B cell (primary cell): ENCODE measurements around the gene CIC. TPM values are rescaled to one million over a fixed set of nuclear protein-coding genes. Genes with fewer than 3 reads are reported as not detected.

Source experiments
- ATAC-seq: fragments of 200-7000 bp; cut with Tn5 transposase; one replicate; pipeline ENCODE4 v1.10.0; 2021; ENCODE audit warnings: low read depth, mild to moderate bottlenecking, moderate number of reproducible peaks, moderate library complexity
- CTCF ChIA-PET: fragments of 350-600 bp; sonication (Branson Sonifier 250); formaldehyde crosslinking; loops from one replicate; lab custom pipeline; 2021; ENCODE audit warnings: antibody characterized with exemption, inconsistent platforms; lab: Charles Lee
- POLR2A ChIA-PET: fragments of 350-600 bp; sonication (Branson Sonifier 250); formaldehyde crosslinking; loops from one replicate; lab custom pipeline; 2021; ENCODE audit warnings: antibody characterized with exemption; lab: Charles Lee
- DNase-seq: peaks from one replicate; pipeline ENCODE4 v3.0.0; 2013
- H2AFZ ChIP-seq: 2 replicates; pipeline ENCODE4 v1.6.1; 2012; ENCODE audit warnings: mild to moderate bottlenecking, low read depth, low read length; ENCODE audit not compliant: insufficient read depth, poor library complexity, severe bottlenecking
- H3K27ac ChIP-seq, 2 donors: 1 replicate in 1 of 2; 2 replicates in 1 of 2; pipeline ENCODE4 v1.5.1; 2012 to 2013; ENCODE audit warnings: low read length in 2 of 2, mild to moderate bottlenecking in 2 of 2, moderate library complexity in 1 of 2
- H3K27me3 ChIP-seq, 4 experiments: fragments of 200-600 bp in 1 of 4; sonication (generic) in 1 of 4; replicated peaks in 1 of 4; 1 replicate in 2 of 4; 2 replicates in 2 of 4; pipeline versions ENCODE4 v1.6.1 to v1.7.0; 2013 to 2016; ENCODE audit warnings: low read length in 3 of 4, mild to moderate bottlenecking in 2 of 4, mixed read lengths in 1 of 4, moderate library complexity in 1 of 4; ENCODE audit not compliant: insufficient read depth in 4 of 4, control insufficient read depth in 3 of 4; ENCODE audit errors: control extremely low read depth in 1 of 4
- H3K36me3 ChIP-seq, 2 experiments: replicated peaks in 1 of 2; 1 replicate in 1 of 2; 2 replicates in 1 of 2; pipeline versions ENCODE4 v1.6.1 to v1.7.1; 2013; ENCODE audit warnings: low read length in 1 of 2; ENCODE audit not compliant: insufficient read depth in 2 of 2, control insufficient read depth in 1 of 2; ENCODE audit errors: control extremely low read depth in 1 of 2, extremely low read depth in 1 of 2
- H3K4me1 ChIP-seq, 2 donors: fragments of 200-600 bp in 1 of 2; sonication (generic) in 1 of 2; 1 replicate in 1 of 2; 2 replicates in 1 of 2; pipeline versions ENCODE4 v1.5.1 to v1.6.1; 2013 to 2017; ENCODE audit warnings: low read length in 2 of 2; ENCODE audit not compliant: control insufficient read depth in 2 of 2, insufficient read depth in 2 of 2
- H3K4me2 ChIP-seq: replicated peaks from 2 replicates; pipeline ENCODE3; 2012; ENCODE audit warnings: mild to moderate bottlenecking, low read depth, low read length; ENCODE audit not compliant: poor library complexity, severe bottlenecking
- H3K4me3 ChIP-seq, 5 experiments: fragments of 200-600 bp in 1 of 5; sonication (generic) in 1 of 5; 1 replicate in 3 of 5; 2 replicates in 2 of 5; pipeline versions ENCODE4 v1.5.1 to v1.7.0; 2011 to 2016; ENCODE audit warnings: low read length in 4 of 5, mild to moderate bottlenecking in 4 of 5, low read depth in 2 of 5, control low read depth in 1 of 5, moderate library complexity in 1 of 5; ENCODE audit not compliant: insufficient read depth in 1 of 5; ENCODE audit errors: control extremely low read depth in 1 of 5, extremely low read depth in 1 of 5
- H3K79me2 ChIP-seq: fragments of 200-600 bp; sonication (generic); one replicate; pipeline ENCODE4 v1.6.0; 2016; ENCODE audit warnings: low read length; ENCODE audit not compliant: control insufficient read depth, insufficient read depth
- H3K9ac ChIP-seq: fragments of 200-600 bp; sonication (generic); 2 replicates; pipeline ENCODE4 v1.6.1; 2017; ENCODE audit warnings: mild to moderate bottlenecking, low read length, moderate library complexity
- H3K9me3 ChIP-seq, 3 donors: one replicate each; pipeline versions ENCODE4 v1.6.1 to v1.7.1; 2013; ENCODE audit warnings: low read length in 2 of 3; ENCODE audit not compliant: control insufficient read depth in 2 of 3, insufficient read depth in 1 of 3; ENCODE audit errors: control extremely low read depth in 1 of 3
- H4K20me1 ChIP-seq: 2 replicates; pipeline ENCODE4 v1.6.0; 2012; ENCODE audit warnings: mild to moderate bottlenecking, low read length; ENCODE audit not compliant: insufficient read depth, control insufficient read depth, poor library complexity, severe bottlenecking
- H3K27ac Mint-ChIP-seq: one replicate; pipeline ENCODE4 v1.8.0; 2021; ENCODE audit warnings: mixed read lengths
- H3K27me3 Mint-ChIP-seq: one replicate; pipeline ENCODE4 v1.8.0; 2021; ENCODE audit warnings: mixed read lengths
- H3K4me1 Mint-ChIP-seq: one replicate; pipeline ENCODE4 v1.8.0; 2021; ENCODE audit warnings: mixed read lengths
- H3K4me3 Mint-ChIP-seq: one replicate; pipeline ENCODE4 v1.8.0; 2021; ENCODE audit warnings: mixed read lengths
- H3K9me3 Mint-ChIP-seq: one replicate; pipeline ENCODE4 v1.8.0; 2022; ENCODE audit warnings: mixed read lengths; ENCODE audit not compliant: insufficient read depth
- CTCF ChIP-seq: fragments of 200-600 bp; IDR thresholded peaks from one replicate; pipeline ENCODE4 v1.8.0; 2022; ENCODE audit warnings: antibody characterized with exemption, mild to moderate bottlenecking
- EZH2 ChIP-seq: IDR thresholded peaks from 2 replicates; pipeline ENCODE4 v1.6.1; 2012; ENCODE audit warnings: borderline replicate concordance, low read depth, mild to moderate bottlenecking, moderate library complexity, low read length; ENCODE audit not compliant: insufficient read depth, poor library complexity, severe bottlenecking
- WGBS: methylation state at CpG from one replicate; pipeline ENCODE4 v1.1.5; 2013; ENCODE audit warnings: missing lambda C conversion rate; ENCODE audit not compliant: insufficient coverage; 5-methylcytosine and 5-hydroxymethylcytosine counted together
- intact Hi-C: fragments of 100-400 bp; cut with micrococcal nuclease; formaldehyde crosslinking; loops from one replicate; pipeline ENCODE4 v1.10.0; 2022
- polyA plus RNA-seq: library from polyadenylated mRNA; depleted of rRNA; stranded (reverse); fragments of >200 nt; gene quantifications from 2 replicates; pipeline ENCODE4 v1.2.3, GENCODE V29; 2012
- total RNA-seq, 2 donors: library from RNA; stranded (reverse); fragments of 120-200 nt in 1 of 2; gene quantifications; 1 replicate in 1 of 2; 2 replicates in 1 of 2; pipeline versions ENCODE4 v1.2.3 to v1.2.4, GENCODE V29; 2013 to 2022

The CIC gene
- total and polyA plus RNA-seq, 2 donors (not counting 1 experiment from before 2014, with no cell fraction given) = 75.7 to 119 TPM

GRCh38 chr19:42303876-42304275 lies 34.8 kb downstream of the CIC start:
- peak overlapping the region; percentile 91 for H3K4me3 Mint-ChIP-seq
- no peaks in the 10 kb centered on the region for H3K9me3 ChIP-seq
- H4K20me1 ChIP-seq = no peaks in the 10 kb centered on the region
- no peak for ATAC-seq
- ChIA-PET CTCF (interaction anchor here (0.6 to 1.0 kb wide), 5 partner anchors 8 to 194 kb away, joined by 3 to 7 read pairs (median 4); no protein-coding TSS in a partner anchor), POLR2A (interaction anchor here (0.9 kb wide), 1 partner anchor 22 kb away, joined by 9 read pairs; no protein-coding TSS in a partner anchor)
- no peak overlapping the region for H3K4me2 ChIP-seq
- no peak overlapping the region for H3K27ac ChIP-seq
- intact Hi-C loops = no loop called here
- peaks cover 25% of the 10 kb centered on the region for H3K4me1 Mint-ChIP-seq
- WGBS = no CpG with 5 or more reads among the region's 8 CpGs
- TF ChIP-seq EZH2 (no peak), CTCF (no peak)
- DNase-seq = no peak
- no peaks in the 10 kb centered on the region for H3K79me2 ChIP-seq
- no peak overlapping the region for H3K9ac ChIP-seq
- peaks cover 17 to 22% of the 10 kb centered on the region in 2 donors for H3K4me1 ChIP-seq
- no peak overlapping the region for H3K27ac Mint-ChIP-seq
- no peaks in the 10 kb centered on the region for H3K36me3 ChIP-seq
- no peaks in the 10 kb centered on the region for H3K9me3 Mint-ChIP-seq
- no peaks in the 10 kb centered on the region for H3K27me3 Mint-ChIP-seq
- no peak overlapping the region for H3K4me3 ChIP-seq
- no peaks in the 10 kb centered on the region for H3K27me3 ChIP-seq
- no peak overlapping the region for H2AFZ ChIP-seq

- ATAC-seq (no peak), DNase-seq (no peak)
- Histone ChIP-seq H3K27ac (no peak overlapping the region), H4K20me1 (no peaks in the 10 kb centered on the region), H3K36me3 (no peaks in the 10 kb centered on the region), H3K27me3 (peaks cover 0 to 6% (median 0%) of the 10 kb centered on the region in 4 experiments), H3K4me1 (peaks cover 14 to 18% of the 10 kb centered on the region in 2 donors), H3K79me2 (no peaks in the 10 kb centered on the region), H3K9ac (no peak overlapping the region), H2AFZ (no peak overlapping the region), H3K4me3 (no peak overlapping the region), H3K9me3 (no peaks in the 10 kb centered on the region), H3K4me2 (no peak overlapping the region)
- Mint-ChIP-seq H3K27me3 (no peaks in the 10 kb centered on the region), H3K4me3 (no peak overlapping the region), H3K27ac (no peak overlapping the region), H3K4me1 (peaks cover 20% of the 10 kb centered on the region), H3K9me3 (no peaks in the 10 kb centered on the region)
- intact Hi-C loops = no loop called here
- TF ChIP-seq EZH2 = no peak
- no peak for TF ChIP-seq CTCF
- ChIA-PET CTCF (interaction anchor here (2.4 kb wide), 1 partner anchor 11 kb away, joined by 11 read pairs; no protein-coding TSS in a partner anchor), POLR2A (no interaction called here)
- WGBS = 91% methylated on average over 22 of the region's 22 CpGs
Measured at GRCh38 chr19:42306646-42307045, 37.6 kb downstream of the CIC start.
